OCI-LY7 (cell line): Measurements from ENCODE around the gene HCCS.

Source experiments
- EZH2phosphoT487 ChIP-seq: fragments of 200-600 bp; sonication (generic); IDR thresholded peaks from 2 replicates; pipeline ENCODE4 v1.6.1; 2018; ENCODE audit warnings: low read depth, borderline replicate concordance, mild to moderate bottlenecking, mixed run types, antibody characterized with exemption, low read length, moderate library complexity, mixed read lengths
- TF ChIP-seq, protein P1 (sequence below): fragments of 200-600 bp; sonication (generic); conservative IDR thresholded peaks from 2 replicates; pipeline ENCODE4 v1.5.1; 2014; ENCODE audit warnings: mild to moderate bottlenecking, antibody characterized with exemption, low read length, moderate library complexity, mixed read lengths

DNA sequence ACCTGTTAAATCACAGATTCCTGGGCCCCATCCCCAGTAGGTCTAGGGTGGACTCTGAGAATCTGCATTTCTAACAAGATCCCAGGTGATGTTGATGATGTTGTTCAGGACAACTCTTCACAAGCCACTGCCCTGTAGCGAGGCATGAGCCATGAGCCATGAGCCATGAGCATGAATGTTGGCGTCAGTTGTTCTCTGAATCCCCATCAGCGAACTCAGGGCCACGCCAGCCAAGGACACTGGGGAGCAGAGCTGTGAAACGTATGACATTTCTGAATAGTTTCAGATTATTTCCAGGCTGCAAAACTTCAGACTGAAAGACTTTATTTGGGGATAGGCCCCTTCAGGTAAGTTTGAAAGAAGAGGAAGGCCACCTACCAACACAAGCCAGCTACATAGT lies 46.9 kb upstream of the HCCS start:
- TF ChIP-seq, protein P1, sequence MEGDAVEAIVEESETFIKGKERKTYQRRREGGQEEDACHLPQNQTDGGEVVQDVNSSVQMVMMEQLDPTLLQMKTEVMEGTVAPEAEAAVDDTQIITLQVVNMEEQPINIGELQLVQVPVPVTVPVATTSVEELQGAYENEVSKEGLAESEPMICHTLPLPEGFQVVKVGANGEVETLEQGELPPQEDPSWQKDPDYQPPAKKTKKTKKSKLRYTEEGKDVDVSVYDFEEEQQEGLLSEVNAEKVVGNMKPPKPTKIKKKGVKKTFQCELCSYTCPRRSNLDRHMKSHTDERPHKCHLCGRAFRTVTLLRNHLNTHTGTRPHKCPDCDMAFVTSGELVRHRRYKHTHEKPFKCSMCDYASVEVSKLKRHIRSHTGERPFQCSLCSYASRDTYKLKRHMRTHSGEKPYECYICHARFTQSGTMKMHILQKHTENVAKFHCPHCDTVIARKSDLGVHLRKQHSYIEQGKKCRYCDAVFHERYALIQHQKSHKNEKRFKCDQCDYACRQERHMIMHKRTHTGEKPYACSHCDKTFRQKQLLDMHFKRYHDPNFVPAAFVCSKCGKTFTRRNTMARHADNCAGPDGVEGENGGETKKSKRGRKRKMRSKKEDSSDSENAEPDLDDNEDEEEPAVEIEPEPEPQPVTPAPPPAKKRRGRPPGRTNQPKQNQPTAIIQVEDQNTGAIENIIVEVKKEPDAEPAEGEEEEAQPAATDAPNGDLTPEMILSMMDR = no peak
- no peak for TF ChIP-seq EZH2phosphoT487
